IMR-90 (cell line): ENCODE measurements around the gene SARM1.

Experiments
- FOS ChIP-seq: fragments of 150-350 bp; IDR thresholded peaks from 2 replicates; pipeline ENCODE4 v1.6.1; 2016; ENCODE audit warnings: low read depth, low read length
- MXI1 ChIP-seq: IDR thresholded peaks from 2 replicates; pipeline ENCODE4 v1.6.1; 2012; ENCODE audit warnings: low read depth, mild to moderate bottlenecking, low read length, moderate library complexity, borderline replicate concordance
- RAD21 ChIP-seq: IDR thresholded peaks from 2 replicates; pipeline ENCODE4 v1.6.1; 2012; ENCODE audit warnings: low read length, improper control_type of control experiment
- TF ChIP-seq, protein P1 (sequence below): conservative IDR thresholded peaks from 2 replicates; pipeline ENCODE4 v1.5.1; 2012; ENCODE audit warnings: mild to moderate bottlenecking, low read depth, low read length, improper control_type of control experiment

DNA sequence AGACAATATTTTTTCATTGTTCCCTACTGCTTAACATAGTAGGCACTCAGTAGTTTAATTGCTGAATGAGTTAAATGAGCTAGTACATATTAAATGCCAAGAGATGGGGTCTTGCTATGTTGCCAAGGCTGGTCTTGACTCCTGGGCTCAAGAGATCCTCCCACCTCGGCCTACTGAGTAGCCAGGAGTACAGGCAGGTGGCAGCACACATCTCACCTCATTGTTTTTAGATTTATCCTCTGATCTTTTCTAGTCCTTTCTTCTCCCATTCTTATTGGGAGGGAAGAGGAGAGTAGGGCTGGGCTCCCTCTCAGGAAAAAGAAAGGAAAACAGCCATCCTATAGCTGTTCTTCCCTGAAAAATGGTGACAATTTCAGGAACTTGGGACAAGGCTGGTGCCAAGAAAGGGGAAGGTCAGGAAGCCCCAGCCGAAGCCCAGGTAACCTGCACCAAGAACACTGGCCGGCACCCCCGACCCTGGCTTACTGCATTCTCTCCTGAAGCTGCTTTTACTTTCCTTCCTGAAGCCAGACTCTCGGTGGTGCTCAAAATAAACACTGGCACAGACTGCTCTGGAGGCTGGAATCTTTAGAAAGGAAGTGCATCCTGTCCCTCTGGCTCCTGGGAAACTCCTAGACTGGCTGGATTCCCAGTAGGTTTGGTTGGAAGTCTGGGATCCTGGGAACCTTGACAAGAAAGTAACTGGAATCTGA, 33.3 kb upstream of the SARM1 start:
- TF ChIP-seq FOS, result no peak
- TF ChIP-seq, protein P1, sequence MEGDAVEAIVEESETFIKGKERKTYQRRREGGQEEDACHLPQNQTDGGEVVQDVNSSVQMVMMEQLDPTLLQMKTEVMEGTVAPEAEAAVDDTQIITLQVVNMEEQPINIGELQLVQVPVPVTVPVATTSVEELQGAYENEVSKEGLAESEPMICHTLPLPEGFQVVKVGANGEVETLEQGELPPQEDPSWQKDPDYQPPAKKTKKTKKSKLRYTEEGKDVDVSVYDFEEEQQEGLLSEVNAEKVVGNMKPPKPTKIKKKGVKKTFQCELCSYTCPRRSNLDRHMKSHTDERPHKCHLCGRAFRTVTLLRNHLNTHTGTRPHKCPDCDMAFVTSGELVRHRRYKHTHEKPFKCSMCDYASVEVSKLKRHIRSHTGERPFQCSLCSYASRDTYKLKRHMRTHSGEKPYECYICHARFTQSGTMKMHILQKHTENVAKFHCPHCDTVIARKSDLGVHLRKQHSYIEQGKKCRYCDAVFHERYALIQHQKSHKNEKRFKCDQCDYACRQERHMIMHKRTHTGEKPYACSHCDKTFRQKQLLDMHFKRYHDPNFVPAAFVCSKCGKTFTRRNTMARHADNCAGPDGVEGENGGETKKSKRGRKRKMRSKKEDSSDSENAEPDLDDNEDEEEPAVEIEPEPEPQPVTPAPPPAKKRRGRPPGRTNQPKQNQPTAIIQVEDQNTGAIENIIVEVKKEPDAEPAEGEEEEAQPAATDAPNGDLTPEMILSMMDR, result no peak
- no peak for TF ChIP-seq MXI1
- TF ChIP-seq RAD21, result no peak
